ENCODE results near the gene BRAF.

- no peak for TF ChIP-seq ZNF239 (tag by site-specific recombination; IDR thresholded peaks at IDR 0.05)
- TF ChIP-seq, protein P1, sequence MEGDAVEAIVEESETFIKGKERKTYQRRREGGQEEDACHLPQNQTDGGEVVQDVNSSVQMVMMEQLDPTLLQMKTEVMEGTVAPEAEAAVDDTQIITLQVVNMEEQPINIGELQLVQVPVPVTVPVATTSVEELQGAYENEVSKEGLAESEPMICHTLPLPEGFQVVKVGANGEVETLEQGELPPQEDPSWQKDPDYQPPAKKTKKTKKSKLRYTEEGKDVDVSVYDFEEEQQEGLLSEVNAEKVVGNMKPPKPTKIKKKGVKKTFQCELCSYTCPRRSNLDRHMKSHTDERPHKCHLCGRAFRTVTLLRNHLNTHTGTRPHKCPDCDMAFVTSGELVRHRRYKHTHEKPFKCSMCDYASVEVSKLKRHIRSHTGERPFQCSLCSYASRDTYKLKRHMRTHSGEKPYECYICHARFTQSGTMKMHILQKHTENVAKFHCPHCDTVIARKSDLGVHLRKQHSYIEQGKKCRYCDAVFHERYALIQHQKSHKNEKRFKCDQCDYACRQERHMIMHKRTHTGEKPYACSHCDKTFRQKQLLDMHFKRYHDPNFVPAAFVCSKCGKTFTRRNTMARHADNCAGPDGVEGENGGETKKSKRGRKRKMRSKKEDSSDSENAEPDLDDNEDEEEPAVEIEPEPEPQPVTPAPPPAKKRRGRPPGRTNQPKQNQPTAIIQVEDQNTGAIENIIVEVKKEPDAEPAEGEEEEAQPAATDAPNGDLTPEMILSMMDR (tag by site-specific recombination; IDR thresholded peaks at IDR 0.05): no peak
- no peak for TF ChIP-seq ZNF416 (tag by site-specific recombination; IDR thresholded peaks at IDR 0.05)
- TF ChIP-seq REST (tag by site-specific recombination; IDR thresholded peaks at IDR 0.05): no peak
- no peak for TF ChIP-seq YY1 (tag by site-specific recombination; IDR thresholded peaks at IDR 0.05)
- TF ChIP-seq, protein P2, sequence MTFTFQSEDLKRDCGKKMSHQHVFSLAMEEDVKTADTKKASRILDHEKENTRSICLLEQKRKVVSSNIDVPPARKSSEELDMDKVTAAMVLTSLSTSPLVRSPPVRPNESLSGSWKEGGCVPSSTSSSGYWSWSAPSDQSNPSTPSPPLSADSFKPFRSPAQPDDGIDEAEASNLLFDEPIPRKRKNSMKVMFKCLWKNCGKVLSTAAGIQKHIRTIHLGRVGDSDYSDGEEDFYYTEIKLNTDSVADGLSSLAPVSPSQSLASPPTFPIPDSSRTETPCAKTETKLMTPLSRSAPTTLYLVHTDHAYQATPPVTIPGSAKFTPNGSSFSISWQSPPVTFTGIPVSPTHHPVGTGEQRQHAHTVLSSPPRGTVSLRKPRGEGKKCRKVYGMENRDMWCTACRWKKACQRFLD (tag by site-specific recombination; IDR thresholded peaks at IDR 0.05): no peak
Measured at GRCh38 chr7:140694592-140694991, 230.1 kb downstream of the BRAF start.

Data from HEK293 (cell line).